ENCODE data around the gene TMEM132A. TPM values are rescaled to one million over a fixed set of nuclear protein-coding genes. Genes with fewer than 3 reads are reported as not detected.

The TMEM132A gene
- polyA plus RNA-seq, 1 of the 3 experiments (the other 2 are of a cell fraction), result 66.9 TPM

DNA sequence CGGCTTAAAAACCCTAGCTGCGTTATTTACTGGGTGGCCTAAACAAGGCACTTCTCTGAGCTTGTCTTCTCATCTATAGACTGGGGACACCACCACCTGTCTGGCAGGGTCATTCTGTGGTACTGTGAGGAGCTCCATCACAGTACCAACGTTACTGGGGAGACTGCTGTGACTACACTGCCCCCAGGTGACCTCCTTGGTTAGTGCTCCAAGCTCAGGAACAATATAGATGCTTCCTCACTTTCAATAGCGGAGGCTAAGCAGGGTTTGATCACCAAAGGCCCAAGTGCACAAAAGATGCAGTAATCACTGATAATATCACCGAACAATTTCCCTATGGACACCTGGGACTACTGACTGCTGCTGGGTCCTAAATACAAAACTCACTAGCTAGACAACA lies 36.7 kb upstream of the TMEM132A start:
- Histone ChIP-seq H3K79me2 (ENCODE audit: insufficient read depth) (no peaks in the 10 kb centered on the region), H3K9me2 (no peaks in the 10 kb centered on the region), H3K36me3 (replicated peaks in 1 of 2; ENCODE audit: control insufficient read depth in 1 of 2, insufficient read depth in 2 of 2, low read length in 1 of 2) (peaks cover 0 to 11% of the 10 kb centered on the region in 2 experiments), H3F3A (replicated peaks; ENCODE audit: insufficient read depth) (peaks cover 3% of the 10 kb centered on the region), H3K9me3 (no peaks in the 10 kb centered on the region), H3K27ac (ENCODE audit: low read depth in 2 of 2, low read length in 1 of 2) (no peak overlapping the region), H3K27me3 (ENCODE audit: insufficient read depth) (no peaks in the 10 kb centered on the region), H3K4me1 (ENCODE audit: control insufficient read depth in 1 of 2, insufficient read depth in 2 of 2, low read depth in 1 of 2, low read length in 1 of 2) (peaks cover 0 to 11% of the 10 kb centered on the region in 2 experiments; a peak in 1 of 4 replicates), H3K9ac (no peak overlapping the region), H3K4me2 (no peak overlapping the region), H3K4me3 (ENCODE audit: low read depth in 2 of 2, low read length in 1 of 2) (no peak overlapping the region; a peak in 1 of 4 replicates), H2AFZ (ENCODE audit: low read depth) (no peak overlapping the region), H4K20me1 (ENCODE audit: insufficient read depth) (no peaks in the 10 kb centered on the region)
- peak; percentile 63 for DNase-seq
- ChIA-PET CTCF (interaction anchor here (0.6 to 21.9 kb wide), 29 partner anchors 10 to 408 kb away, joined by 3 to 550 read pairs (median 5); partner anchors contain the start of genes CCDC86, PRPF19 and VWCE), POLR2A (interaction anchor here (1.7 kb wide), 1 partner anchor 56 kb away, joined by 9 read pairs; no protein-coding TSS in a partner anchor)
- 73% methylated on average over 5 of the region's 5 CpGs for WGBS (ENCODE audit: low lambda C conversion rate)
- TF ChIP-seq, protein P1, sequence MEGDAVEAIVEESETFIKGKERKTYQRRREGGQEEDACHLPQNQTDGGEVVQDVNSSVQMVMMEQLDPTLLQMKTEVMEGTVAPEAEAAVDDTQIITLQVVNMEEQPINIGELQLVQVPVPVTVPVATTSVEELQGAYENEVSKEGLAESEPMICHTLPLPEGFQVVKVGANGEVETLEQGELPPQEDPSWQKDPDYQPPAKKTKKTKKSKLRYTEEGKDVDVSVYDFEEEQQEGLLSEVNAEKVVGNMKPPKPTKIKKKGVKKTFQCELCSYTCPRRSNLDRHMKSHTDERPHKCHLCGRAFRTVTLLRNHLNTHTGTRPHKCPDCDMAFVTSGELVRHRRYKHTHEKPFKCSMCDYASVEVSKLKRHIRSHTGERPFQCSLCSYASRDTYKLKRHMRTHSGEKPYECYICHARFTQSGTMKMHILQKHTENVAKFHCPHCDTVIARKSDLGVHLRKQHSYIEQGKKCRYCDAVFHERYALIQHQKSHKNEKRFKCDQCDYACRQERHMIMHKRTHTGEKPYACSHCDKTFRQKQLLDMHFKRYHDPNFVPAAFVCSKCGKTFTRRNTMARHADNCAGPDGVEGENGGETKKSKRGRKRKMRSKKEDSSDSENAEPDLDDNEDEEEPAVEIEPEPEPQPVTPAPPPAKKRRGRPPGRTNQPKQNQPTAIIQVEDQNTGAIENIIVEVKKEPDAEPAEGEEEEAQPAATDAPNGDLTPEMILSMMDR (IDR thresholded peaks at IDR 0.05), result peak; percentile 67
- TF ChIP-seq RAD21 (IDR thresholded peaks at IDR 0.05; ENCODE audit: low read length) (peak; percentile 82), POLR2AphosphoS5 (IDR thresholded peaks at IDR 0.05; ENCODE audit: low read depth, low read length) (no peak), SMC3 (IDR thresholded peaks at IDR 0.05; ENCODE audit: low read depth, low read length) (peak; percentile 83), CHD2 (IDR thresholded peaks at IDR 0.05; ENCODE audit: low read length, partially characterized antibody) (peak; percentile 17)

DNA sequence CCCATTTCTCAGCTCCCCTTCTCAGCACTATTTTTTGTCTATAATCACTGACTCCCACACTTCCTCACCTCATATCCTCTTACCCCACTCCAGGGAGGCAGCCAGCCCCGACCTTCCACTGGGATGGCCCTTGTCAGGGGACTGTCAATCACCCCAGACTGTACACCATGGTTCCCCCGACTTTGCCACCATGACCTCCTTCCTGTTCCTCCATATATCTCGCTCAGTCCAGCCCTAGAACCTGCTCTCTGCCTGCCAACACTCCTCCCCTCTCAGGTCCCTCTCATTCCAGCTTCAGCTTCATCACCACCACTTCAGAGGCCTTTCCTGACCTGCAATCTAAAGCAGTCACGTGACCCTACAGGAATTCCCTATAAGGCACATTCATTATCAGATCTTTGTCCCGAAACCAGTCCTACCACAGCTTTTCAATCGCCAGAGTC lies 34.4 kb upstream of the TMEM132A start:
- Histone ChIP-seq H3F3A (replicated peaks; ENCODE audit: insufficient read depth) (peaks cover 3% of the 10 kb centered on the region), H3K27ac (ENCODE audit: low read depth in 2 of 2, low read length in 1 of 2) (no peak overlapping the region), H3K4me2 (no peak overlapping the region), H3K9me2 (no peaks in the 10 kb centered on the region), H3K4me1 (ENCODE audit: control insufficient read depth in 1 of 2, insufficient read depth in 2 of 2, low read depth in 1 of 2, low read length in 1 of 2) (peaks cover 0 to 11% of the 10 kb centered on the region in 2 experiments; a peak in 1 of 4 replicates), H3K4me3 (ENCODE audit: low read depth in 2 of 2, low read length in 1 of 2) (no peak overlapping the region), H4K20me1 (ENCODE audit: insufficient read depth) (no peaks in the 10 kb centered on the region), H3K79me2 (ENCODE audit: insufficient read depth) (no peaks in the 10 kb centered on the region), H3K9me3 (no peaks in the 10 kb centered on the region), H3K27me3 (ENCODE audit: insufficient read depth) (no peaks in the 10 kb centered on the region), H3K36me3 (replicated peaks in 1 of 2; ENCODE audit: control insufficient read depth in 1 of 2, insufficient read depth in 2 of 2, low read length in 1 of 2) (peaks cover 17 to 26% of the 10 kb centered on the region in 2 experiments), H3K9ac (no peak overlapping the region), H2AFZ (ENCODE audit: low read depth) (no peak overlapping the region)
- 72% methylated on average over 6 of the region's 6 CpGs for WGBS (ENCODE audit: low lambda C conversion rate)
- DNase-seq, result no peak
- POLR2A ChIA-PET, result no interaction called here
- TF ChIP-seq, protein P2, sequence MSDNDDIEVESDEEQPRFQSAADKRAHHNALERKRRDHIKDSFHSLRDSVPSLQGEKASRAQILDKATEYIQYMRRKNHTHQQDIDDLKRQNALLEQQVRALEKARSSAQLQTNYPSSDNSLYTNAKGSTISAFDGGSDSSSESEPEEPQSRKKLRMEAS (IDR thresholded peaks at IDR 0.05; ENCODE audit: low read depth), result no peak
- no peak for TF ChIP-seq NRF1 (IDR thresholded peaks at IDR 0.05; ENCODE audit: low read depth, low read length)
- no peak for TF ChIP-seq EZH2phosphoT487 (IDR thresholded peaks at IDR 0.05; ENCODE audit: borderline replicate concordance, low read depth)
- TF ChIP-seq, protein P3, sequence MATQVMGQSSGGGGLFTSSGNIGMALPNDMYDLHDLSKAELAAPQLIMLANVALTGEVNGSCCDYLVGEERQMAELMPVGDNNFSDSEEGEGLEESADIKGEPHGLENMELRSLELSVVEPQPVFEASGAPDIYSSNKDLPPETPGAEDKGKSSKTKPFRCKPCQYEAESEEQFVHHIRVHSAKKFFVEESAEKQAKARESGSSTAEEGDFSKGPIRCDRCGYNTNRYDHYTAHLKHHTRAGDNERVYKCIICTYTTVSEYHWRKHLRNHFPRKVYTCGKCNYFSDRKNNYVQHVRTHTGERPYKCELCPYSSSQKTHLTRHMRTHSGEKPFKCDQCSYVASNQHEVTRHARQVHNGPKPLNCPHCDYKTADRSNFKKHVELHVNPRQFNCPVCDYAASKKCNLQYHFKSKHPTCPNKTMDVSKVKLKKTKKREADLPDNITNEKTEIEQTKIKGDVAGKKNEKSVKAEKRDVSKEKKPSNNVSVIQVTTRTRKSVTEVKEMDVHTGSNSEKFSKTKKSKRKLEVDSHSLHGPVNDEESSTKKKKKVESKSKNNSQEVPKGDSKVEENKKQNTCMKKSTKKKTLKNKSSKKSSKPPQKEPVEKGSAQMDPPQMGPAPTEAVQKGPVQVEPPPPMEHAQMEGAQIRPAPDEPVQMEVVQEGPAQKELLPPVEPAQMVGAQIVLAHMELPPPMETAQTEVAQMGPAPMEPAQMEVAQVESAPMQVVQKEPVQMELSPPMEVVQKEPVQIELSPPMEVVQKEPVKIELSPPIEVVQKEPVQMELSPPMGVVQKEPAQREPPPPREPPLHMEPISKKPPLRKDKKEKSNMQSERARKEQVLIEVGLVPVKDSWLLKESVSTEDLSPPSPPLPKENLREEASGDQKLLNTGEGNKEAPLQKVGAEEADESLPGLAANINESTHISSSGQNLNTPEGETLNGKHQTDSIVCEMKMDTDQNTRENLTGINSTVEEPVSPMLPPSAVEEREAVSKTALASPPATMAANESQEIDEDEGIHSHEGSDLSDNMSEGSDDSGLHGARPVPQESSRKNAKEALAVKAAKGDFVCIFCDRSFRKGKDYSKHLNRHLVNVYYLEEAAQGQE (IDR thresholded peaks at IDR 0.05; ENCODE audit: low read depth, low read length), result no peak
- no peak for TF ChIP-seq MXI1 (IDR thresholded peaks at IDR 0.05; ENCODE audit: low read depth, low read length)
- no peak for TF ChIP-seq TEAD4 (IDR thresholded peaks at IDR 0.05; ENCODE audit: borderline replicate concordance, insufficient read depth)
- no peak for TF ChIP-seq FOXM1 (IDR thresholded peaks at IDR 0.05; ENCODE audit: low read depth)
- no peak for TF ChIP-seq RXRA (IDR thresholded peaks at IDR 0.05; ENCODE audit: borderline replicate concordance, low read depth)
- TF ChIP-seq YY1 (IDR thresholded peaks at IDR 0.05; ENCODE audit: low read depth), result no peak
- CTCF ChIA-PET, result interaction anchor here (1.2 to 21.9 kb wide), 4 partner anchors 8 to 240 kb away, joined by 3 to 550 read pairs (median 42); partner anchors contain the start of gene CCDC86
